Activated naive CD8-positive, alpha-beta T cell treated with anti-CD3 and anti-CD28 coated beads for 36 hours (primary cell): ENCODE measurements around the gene POU6F2. TPM values are rescaled to one million over a fixed set of nuclear protein-coding genes. Genes with fewer than 3 reads are reported as not detected.
"Not testable (repeated sequence)": the region's sequence is repeated elsewhere in the genome, so short reads cannot be mapped to it uniquely, and the experiment has no call there.

Experiments
- DNase-seq: peaks from one replicate; pipeline ENCODE4 v3.0.0; 2021
- H3K27ac Mint-ChIP-seq: one replicate; pipeline ENCODE4 v1.8.0; 2022; ENCODE audit warnings: mild to moderate bottlenecking, moderate library complexity, mixed read lengths
- H3K27me3 Mint-ChIP-seq: one replicate; pipeline ENCODE4 v1.8.0; 2022; ENCODE audit warnings: mild to moderate bottlenecking, mixed read lengths
- H3K36me3 Mint-ChIP-seq: one replicate; pipeline ENCODE4 v1.8.0; 2021; ENCODE audit warnings: mild to moderate bottlenecking, mixed read lengths
- H3K4me1 Mint-ChIP-seq: one replicate; pipeline ENCODE4 v1.8.0; 2021; ENCODE audit warnings: mixed read lengths
- H3K4me3 Mint-ChIP-seq: one replicate; pipeline ENCODE4 v1.8.0; 2022; ENCODE audit warnings: mild to moderate bottlenecking, moderate library complexity, mixed read lengths
- H3K9me3 Mint-ChIP-seq: one replicate; pipeline ENCODE4 v1.8.0; 2022; ENCODE audit warnings: mixed read lengths
- total RNA-seq, 2 experiments: library from RNA; stranded (reverse); gene quantifications; one replicate each; pipeline ENCODE4 v1.2.3, GENCODE V29; 2021

The POU6F2 gene
- total RNA-seq, 2 experiments from 2014 or later, result not detected

GRCh38 chr7:39353615-39354376 is 376.1 kb downstream of the POU6F2 start:
- H3K27me3 Mint-ChIP-seq, result no peaks in the 10 kb centered on the region
- H3K4me1 Mint-ChIP-seq, result peaks cover 3% of the 10 kb centered on the region
- no peak overlapping the region for H3K27ac Mint-ChIP-seq
- DNase-seq, result no peak
- no peaks in the 10 kb centered on the region for H3K9me3 Mint-ChIP-seq
- H3K36me3 Mint-ChIP-seq, result no peaks in the 10 kb centered on the region
- no peak overlapping the region for H3K4me3 Mint-ChIP-seq

GRCh38 chr7:39355664-39356063 is 378.0 kb downstream of the POU6F2 start:
- no peaks in the 10 kb centered on the region for H3K9me3 Mint-ChIP-seq
- H3K36me3 Mint-ChIP-seq, result no peaks in the 10 kb centered on the region
- peaks cover 3% of the 10 kb centered on the region for H3K4me1 Mint-ChIP-seq
- no peak overlapping the region for H3K27ac Mint-ChIP-seq
- DNase-seq, result no peak
- H3K27me3 Mint-ChIP-seq, result no peaks in the 10 kb centered on the region
- no peak overlapping the region for H3K4me3 Mint-ChIP-seq

GRCh38 chr7:39356172-39356925 is 378.6 kb downstream of the POU6F2 start:
- no peaks in the 10 kb centered on the region for H3K36me3 Mint-ChIP-seq
- no peak overlapping the region for H3K27ac Mint-ChIP-seq
- H3K4me1 Mint-ChIP-seq, result peaks cover 3% of the 10 kb centered on the region
- no peak overlapping the region for H3K4me3 Mint-ChIP-seq
- no peaks in the 10 kb centered on the region for H3K9me3 Mint-ChIP-seq
- no peak for DNase-seq
- no peaks in the 10 kb centered on the region for H3K27me3 Mint-ChIP-seq

GRCh38 chr7:39357648-39358047 is 379.9 kb downstream of the POU6F2 start:
- Mint-ChIP-seq H3K9me3 (no peaks in the 10 kb centered on the region), H3K36me3 (no peaks in the 10 kb centered on the region), H3K27me3 (no peaks in the 10 kb centered on the region), H3K4me1 (peaks cover 3% of the 10 kb centered on the region), H3K27ac (no peak overlapping the region), H3K4me3 (no peak overlapping the region)
- no peak for DNase-seq

GRCh38 chr7:39360038-39360437 is 382.3 kb downstream of the POU6F2 start:
- no peaks in the 10 kb centered on the region for H3K36me3 Mint-ChIP-seq
- no peak for DNase-seq
- H3K4me1 Mint-ChIP-seq, result peaks cover 3% of the 10 kb centered on the region
- H3K27me3 Mint-ChIP-seq, result peaks cover 7% of the 10 kb centered on the region
- no peak overlapping the region for H3K27ac Mint-ChIP-seq
- no peaks in the 10 kb centered on the region for H3K9me3 Mint-ChIP-seq
- H3K4me3 Mint-ChIP-seq, result no peak overlapping the region

GRCh38 chr7:39360766-39361165 is 383.1 kb downstream of the POU6F2 start:
- Mint-ChIP-seq H3K4me1 (peaks cover 3% of the 10 kb centered on the region), H3K36me3 (no peaks in the 10 kb centered on the region), H3K4me3 (no peak overlapping the region), H3K9me3 (no peaks in the 10 kb centered on the region), H3K27me3 (peaks cover 10% of the 10 kb centered on the region), H3K27ac (no peak overlapping the region)
- DNase-seq, result no peak

GRCh38 chr7:39365751-39366295 is 388.1 kb downstream of the POU6F2 start:
- peaks cover 16% of the 10 kb centered on the region for H3K27me3 Mint-ChIP-seq

GRCh38 chr7:39367451-39367850 is 389.7 kb downstream of the POU6F2 start:
- Mint-ChIP-seq H3K9me3 (no peaks in the 10 kb centered on the region), H3K36me3 (no peaks in the 10 kb centered on the region), H3K4me1 (no peaks in the 10 kb centered on the region), H3K27me3 (peaks cover 18% of the 10 kb centered on the region), H3K4me3 (no peak overlapping the region), H3K27ac (no peak overlapping the region)
- DNase-seq, result no peak

More at GRCh38 chr7:39365751-39366295, 388.1 kb downstream of the POU6F2 start:
- no peak for DNase-seq
- Mint-ChIP-seq H3K4me1 (no peaks in the 10 kb centered on the region), H3K9me3 (no peaks in the 10 kb centered on the region), H3K36me3 (no peaks in the 10 kb centered on the region), H3K27ac (no peak overlapping the region), H3K4me3 (no peak overlapping the region)

- Mint-ChIP-seq H3K36me3 (no peaks in the 10 kb centered on the region), H3K4me3 (no peak overlapping the region), H3K27me3 (peaks cover 18% of the 10 kb centered on the region), H3K9me3 (no peaks in the 10 kb centered on the region), H3K4me1 (no peaks in the 10 kb centered on the region), H3K27ac (no peak overlapping the region)
- DNase-seq, result no peak
These were observed 390.2 kb downstream of the POU6F2 start for GRCh38 chr7:39367943-39368342.

- Mint-ChIP-seq H3K4me3 (no peak overlapping the region), H3K27ac (no peak overlapping the region), H3K9me3 (no peaks in the 10 kb centered on the region), H3K4me1 (no peaks in the 10 kb centered on the region), H3K27me3 (peaks cover 11% of the 10 kb centered on the region), H3K36me3 (no peaks in the 10 kb centered on the region)
- DNase-seq, result no peak
These were observed 394.7 kb downstream of the POU6F2 start for GRCh38 chr7:39372383-39372782.

- DNase-seq, result no peak
- no peaks in the 10 kb centered on the region for H3K9me3 Mint-ChIP-seq
- no peaks in the 10 kb centered on the region for H3K36me3 Mint-ChIP-seq
- peaks cover 14% of the 10 kb centered on the region for H3K27me3 Mint-ChIP-seq
- H3K4me1 Mint-ChIP-seq, result no peaks in the 10 kb centered on the region
- no peak overlapping the region for H3K4me3 Mint-ChIP-seq
- H3K27ac Mint-ChIP-seq, result no peak overlapping the region
These were observed 396.8 kb downstream of the POU6F2 start for GRCh38 chr7:39374436-39375040.

GRCh38 chr7:39375047-39375873 is 397.6 kb downstream of the POU6F2 start:
- H3K4me3 Mint-ChIP-seq, result no peak overlapping the region
- no peaks in the 10 kb centered on the region for H3K36me3 Mint-ChIP-seq
- no peak overlapping the region for H3K27ac Mint-ChIP-seq
- DNase-seq, result no peak
- no peaks in the 10 kb centered on the region for H3K4me1 Mint-ChIP-seq
- peaks cover 14% of the 10 kb centered on the region for H3K27me3 Mint-ChIP-seq
- H3K9me3 Mint-ChIP-seq, result no peaks in the 10 kb centered on the region

GRCh38 chr7:39375874-39376190 is 398.1 kb downstream of the POU6F2 start:
- H3K27me3 Mint-ChIP-seq, result peaks cover 14% of the 10 kb centered on the region

GRCh38 chr7:39376881-39377280 is 399.2 kb downstream of the POU6F2 start:
- H3K4me1 Mint-ChIP-seq, H3K9me3 Mint-ChIP-seq, H3K36me3 Mint-ChIP-seq, H3K27ac Mint-ChIP-seq, H3K4me3 Mint-ChIP-seq, DNase-seq: not testable (repeated sequence)
- H3K27me3 Mint-ChIP-seq, result peaks cover 14% of the 10 kb centered on the region

More at GRCh38 chr7:39375874-39376190, 398.1 kb downstream of the POU6F2 start:
- no peak overlapping the region for H3K4me3 Mint-ChIP-seq
- no peaks in the 10 kb centered on the region for H3K4me1 Mint-ChIP-seq
- DNase-seq, result no peak
- no peaks in the 10 kb centered on the region for H3K36me3 Mint-ChIP-seq
- H3K9me3 Mint-ChIP-seq, result no peaks in the 10 kb centered on the region
- H3K27ac Mint-ChIP-seq, result no peak overlapping the region
